CD4-positive, alpha-beta T cell treated with Interleukin-21 for 1 hour (primary cell): ENCODE results near the gene PTPRN2.

ENCODE experiments used
- DNase-seq: peaks from one replicate; pipeline ENCODE4 v3.0.0-alpha.2; 2020

The PTPRN2 gene

GRCh38 chr7:157830331-157830730 is 757.3 kb downstream of the PTPRN2 start:
- no peak for DNase-seq

GRCh38 chr7:157829491-157829890 is 758.1 kb downstream of the PTPRN2 start:
- DNase-seq = no peak

GRCh38 chr7:157828881-157829280 is 758.7 kb downstream of the PTPRN2 start:
- no peak for DNase-seq

GRCh38 chr7:157828190-157828589 is 759.4 kb downstream of the PTPRN2 start:
- no peak for DNase-seq

GRCh38 chr7:157827863-157828160 is 759.8 kb downstream of the PTPRN2 start:
- no peak for DNase-seq

GRCh38 chr7:157827045-157827862 is 760.4 kb downstream of the PTPRN2 start:
- DNase-seq = no peak

- DNase-seq = no peak
These were observed 761.1 kb downstream of the PTPRN2 start for GRCh38 chr7:157826566-157826965.

GRCh38 chr7:157825325-157825724 is 762.3 kb downstream of the PTPRN2 start:
- DNase-seq = no peak

GRCh38 chr7:157824819-157825121 is 762.9 kb downstream of the PTPRN2 start:
- DNase-seq = no peak

GRCh38 chr7:157824011-157824818 is 763.4 kb downstream of the PTPRN2 start:
- no peak for DNase-seq

- DNase-seq = no peak
These were observed 765.0 kb downstream of the PTPRN2 start for GRCh38 chr7:157822688-157823031.

- no peak for DNase-seq
These were observed 765.5 kb downstream of the PTPRN2 start for GRCh38 chr7:157821959-157822687.

GRCh38 chr7:157820796-157821195 is 766.8 kb downstream of the PTPRN2 start:
- no peak for DNase-seq

GRCh38 chr7:157819455-157819807 is 768.2 kb downstream of the PTPRN2 start:
- no peak for DNase-seq

GRCh38 chr7:157818701-157819454 is 768.7 kb downstream of the PTPRN2 start:
- no peak for DNase-seq

- no peak for DNase-seq
These were observed 769.5 kb downstream of the PTPRN2 start for GRCh38 chr7:157817944-157818700.

- DNase-seq = no peak
These were observed 770.2 kb downstream of the PTPRN2 start for GRCh38 chr7:157817433-157817832.

- no peak for DNase-seq
These were observed 770.9 kb downstream of the PTPRN2 start for GRCh38 chr7:157816526-157817250.

GRCh38 chr7:157816086-157816485 is 771.5 kb downstream of the PTPRN2 start:
- no peak for DNase-seq

GRCh38 chr7:157815706-157816022 is 772.0 kb downstream of the PTPRN2 start:
- DNase-seq = no peak

GRCh38 chr7:157814931-157815705 is 772.5 kb downstream of the PTPRN2 start:
- DNase-seq = no peak
